GM19035 (cell line): ENCODE measurements around the gene LAMA4.
"Not testable (repeated sequence)": the region's sequence is repeated elsewhere in the genome, so short reads cannot be mapped to it uniquely, and the experiment has no call there.

Experiments used
- ATAC-seq: cut with Tn5 transposase; IDR thresholded peaks from one replicate; pipeline ENCODE4 v1.9.1; 2021; ENCODE audit not compliant: unreplicated experiment

Gene LAMA4

GRCh38 chr6:112218563-112218962, 35.8 kb downstream of the LAMA4 start:
- no peak for ATAC-seq

GRCh38 chr6:112216662-112217551, 37.5 kb downstream of the LAMA4 start:
- ATAC-seq: no peak

- no peak for ATAC-seq
Measured at GRCh38 chr6:112215488-112216284, 38.7 kb downstream of the LAMA4 start.

- no peak for ATAC-seq
Measured at GRCh38 chr6:112214739-112215269, 39.6 kb downstream of the LAMA4 start.

- ATAC-seq: no peak
Measured at GRCh38 chr6:112210852-112211251, 43.5 kb downstream of the LAMA4 start.

- ATAC-seq: no peak
Measured at GRCh38 chr6:112209131-112209530, 45.2 kb downstream of the LAMA4 start.

- no peak for ATAC-seq
Measured at GRCh38 chr6:112207776-112208175, 46.6 kb downstream of the LAMA4 start.

- no peak for ATAC-seq
Measured at GRCh38 chr6:112207131-112207530, 47.2 kb downstream of the LAMA4 start.

- ATAC-seq: no peak
Measured at GRCh38 chr6:112206110-112206458, 48.3 kb downstream of the LAMA4 start.

GRCh38 chr6:112205427-112206109, 48.8 kb downstream of the LAMA4 start:
- no peak for ATAC-seq

- peak; percentile 36 for ATAC-seq
Measured at GRCh38 chr6:112204350-112204706, 50.0 kb downstream of the LAMA4 start.

- ATAC-seq: peak; percentile 64
Measured at GRCh38 chr6:112203577-112204349, 50.6 kb downstream of the LAMA4 start.

GRCh38 chr6:112202639-112203341, 51.6 kb downstream of the LAMA4 start:
- ATAC-seq: peak; percentile 81

- not testable (repeated sequence) for ATAC-seq
Measured at GRCh38 chr6:112200185-112200914, 54.0 kb downstream of the LAMA4 start.

- ATAC-seq: no peak
Measured at GRCh38 chr6:112199001-112199403, 55.4 kb downstream of the LAMA4 start.

- ATAC-seq: no peak
Measured at GRCh38 chr6:112198582-112198981, 55.8 kb downstream of the LAMA4 start.

- ATAC-seq: no peak
Measured at GRCh38 chr6:112197636-112198035, 56.7 kb downstream of the LAMA4 start.

GRCh38 chr6:112196306-112196705, 58.1 kb downstream of the LAMA4 start:
- ATAC-seq: no peak

GRCh38 chr6:112195166-112195565, 59.2 kb downstream of the LAMA4 start:
- no peak for ATAC-seq
